Smooth muscle cell (in vitro differentiated cells): ENCODE results near the gene RBM18. TPM values are rescaled to one million over a fixed set of nuclear protein-coding genes. Genes with fewer than 3 reads are reported as not detected.

Experiments
- DNase-seq: peaks from one replicate; lab custom pipeline; 2025; ENCODE audit not compliant: unreplicated experiment; lab: John Stamatoyannopoulos, UW
- H2AFZ ChIP-seq: fragments of 200-600 bp; sonication (generic); 2 replicates; pipeline ENCODE4 v1.6.0; 2016; ENCODE audit warnings: antibody characterized with exemption, low read depth, mild to moderate bottlenecking
- H3F3A ChIP-seq: fragments of 200-600 bp; sonication (generic); 2 replicates; pipeline ENCODE4 v1.6.0; 2017; ENCODE audit warnings: antibody characterized with exemption, low read depth
- H3K27ac ChIP-seq: fragments of 200-600 bp; sonication (generic); 2 replicates; pipeline ENCODE4 v1.5.1; 2016; ENCODE audit warnings: low read depth, mild to moderate bottlenecking
- H3K27me3 ChIP-seq: fragments of 200-600 bp; sonication (generic); 2 replicates; pipeline ENCODE4 v1.6.1; 2016; ENCODE audit warnings: low read depth, mild to moderate bottlenecking
- H3K36me3 ChIP-seq: fragments of 200-600 bp; sonication (generic); 2 replicates; pipeline ENCODE4 v1.5.1; 2016; ENCODE audit warnings: low read depth
- H3K4me1 ChIP-seq: fragments of 200-600 bp; sonication (generic); 2 replicates; pipeline ENCODE4 v1.5.1; 2016; ENCODE audit warnings: low read depth
- H3K4me2 ChIP-seq: fragments of 200-600 bp; sonication (generic); 2 replicates; pipeline ENCODE4 v1.6.0; 2016; ENCODE audit warnings: mild to moderate bottlenecking
- H3K4me3 ChIP-seq: fragments of 200-600 bp; sonication (generic); 2 replicates; pipeline ENCODE4 v1.5.1; 2016; ENCODE audit warnings: mild to moderate bottlenecking
- H3K79me2 ChIP-seq: fragments of 200-600 bp; sonication (generic); 2 replicates; pipeline ENCODE4 v1.6.0; 2016; ENCODE audit warnings: low read depth, mild to moderate bottlenecking
- H3K9ac ChIP-seq: fragments of 200-600 bp; sonication (generic); 2 replicates; pipeline ENCODE4 v1.6.0; 2016; ENCODE audit warnings: low read depth
- H3K9me3 ChIP-seq: fragments of 200-600 bp; sonication (generic); replicated peaks from 2 replicates; pipeline ENCODE4 v1.5.1; 2016; ENCODE audit warnings: low read depth
- H4K20me1 ChIP-seq: fragments of 200-600 bp; sonication (generic); 2 replicates; pipeline ENCODE4 v1.6.0; 2016; ENCODE audit warnings: low read depth
- WGBS: methylation state at CpG from one replicate; pipeline ENCODE4 v1.1.7; 2016; ENCODE audit warnings: low lambda C conversion rate; 5-methylcytosine and 5-hydroxymethylcytosine counted together
- polyA plus RNA-seq: library from polyadenylated mRNA; unstranded; fragments of >200 nt; fragmentation: Nextera tagmentation; extraction: Ambion mirVana; gene quantifications from 2 replicates; pipeline ENCODE4 v1.2.1, GENCODE V29; 2016
- total RNA-seq: library from RNA; depleted of rRNA; stranded (reverse); fragments of >200 nt; gene quantifications from 2 replicates; pipeline ENCODE4 v1.2.3, GENCODE V29; 2014
- TF ChIP-seq, protein P1 (sequence below): fragments of 200-600 bp; sonication (generic); IDR thresholded peaks from 2 replicates; pipeline ENCODE4 v1.5.1; 2017; ENCODE audit warnings: borderline replicate concordance, mild to moderate bottlenecking, antibody characterized with exemption; ENCODE audit not compliant: insufficient read depth, poor library complexity, severe bottlenecking

RBM18 gene
- total and polyA plus RNA-seq, 2 experiments from 2014 or later, result 15.3 to 29.6 TPM

- no peak overlapping the region for H3K27ac ChIP-seq
- WGBS, result 95% methylated on average over 6 of the region's 6 CpGs
- no peaks in the 10 kb centered on the region for H3K9me3 ChIP-seq
- peaks cover 15% of the 10 kb centered on the region for H3K4me1 ChIP-seq
- peaks cover 11% of the 10 kb centered on the region for H3K36me3 ChIP-seq
- TF ChIP-seq, protein P1, sequence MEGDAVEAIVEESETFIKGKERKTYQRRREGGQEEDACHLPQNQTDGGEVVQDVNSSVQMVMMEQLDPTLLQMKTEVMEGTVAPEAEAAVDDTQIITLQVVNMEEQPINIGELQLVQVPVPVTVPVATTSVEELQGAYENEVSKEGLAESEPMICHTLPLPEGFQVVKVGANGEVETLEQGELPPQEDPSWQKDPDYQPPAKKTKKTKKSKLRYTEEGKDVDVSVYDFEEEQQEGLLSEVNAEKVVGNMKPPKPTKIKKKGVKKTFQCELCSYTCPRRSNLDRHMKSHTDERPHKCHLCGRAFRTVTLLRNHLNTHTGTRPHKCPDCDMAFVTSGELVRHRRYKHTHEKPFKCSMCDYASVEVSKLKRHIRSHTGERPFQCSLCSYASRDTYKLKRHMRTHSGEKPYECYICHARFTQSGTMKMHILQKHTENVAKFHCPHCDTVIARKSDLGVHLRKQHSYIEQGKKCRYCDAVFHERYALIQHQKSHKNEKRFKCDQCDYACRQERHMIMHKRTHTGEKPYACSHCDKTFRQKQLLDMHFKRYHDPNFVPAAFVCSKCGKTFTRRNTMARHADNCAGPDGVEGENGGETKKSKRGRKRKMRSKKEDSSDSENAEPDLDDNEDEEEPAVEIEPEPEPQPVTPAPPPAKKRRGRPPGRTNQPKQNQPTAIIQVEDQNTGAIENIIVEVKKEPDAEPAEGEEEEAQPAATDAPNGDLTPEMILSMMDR, result no peak
- no peak overlapping the region for H3K4me2 ChIP-seq
- H3F3A ChIP-seq, result no peaks in the 10 kb centered on the region
- H4K20me1 ChIP-seq, result no peaks in the 10 kb centered on the region
- DNase-seq, result no peak
- H2AFZ ChIP-seq, result no peak overlapping the region
- H3K4me3 ChIP-seq, result no peak overlapping the region
- no peaks in the 10 kb centered on the region for H3K27me3 ChIP-seq
- no peak overlapping the region for H3K9ac ChIP-seq
- peaks cover 41% of the 10 kb centered on the region for H3K79me2 ChIP-seq
These were observed 3.6 kb upstream of the RBM18 start for GRCh38 chr9:122268041-122268814.

GRCh38 chr9:122265149-122265915 lies 692 bp upstream of the RBM18 start:
- DNase-seq, result no peak
- TF ChIP-seq, protein P1, result no peak
- peaks cover 38% of the 10 kb centered on the region for H3K79me2 ChIP-seq
- H3K9me3 ChIP-seq, result no peaks in the 10 kb centered on the region
- peaks cover 17% of the 10 kb centered on the region for H3K4me1 ChIP-seq
- H4K20me1 ChIP-seq, result no peaks in the 10 kb centered on the region
- H3K36me3 ChIP-seq, result no peaks in the 10 kb centered on the region
- H3K4me3 ChIP-seq, result peak overlapping the region; percentile 85
- peak overlapping the region; percentile 97 for H3K4me2 ChIP-seq
- H3K27me3 ChIP-seq, result no peaks in the 10 kb centered on the region
- peak overlapping the region; percentile 80 for H2AFZ ChIP-seq
- 21% methylated on average over 17 of the region's 17 CpGs for WGBS
- H3K27ac ChIP-seq, result peak overlapping the region; percentile 98
- peak overlapping the region; percentile 98 for H3K9ac ChIP-seq
- H3F3A ChIP-seq, result no peaks in the 10 kb centered on the region

DNA sequence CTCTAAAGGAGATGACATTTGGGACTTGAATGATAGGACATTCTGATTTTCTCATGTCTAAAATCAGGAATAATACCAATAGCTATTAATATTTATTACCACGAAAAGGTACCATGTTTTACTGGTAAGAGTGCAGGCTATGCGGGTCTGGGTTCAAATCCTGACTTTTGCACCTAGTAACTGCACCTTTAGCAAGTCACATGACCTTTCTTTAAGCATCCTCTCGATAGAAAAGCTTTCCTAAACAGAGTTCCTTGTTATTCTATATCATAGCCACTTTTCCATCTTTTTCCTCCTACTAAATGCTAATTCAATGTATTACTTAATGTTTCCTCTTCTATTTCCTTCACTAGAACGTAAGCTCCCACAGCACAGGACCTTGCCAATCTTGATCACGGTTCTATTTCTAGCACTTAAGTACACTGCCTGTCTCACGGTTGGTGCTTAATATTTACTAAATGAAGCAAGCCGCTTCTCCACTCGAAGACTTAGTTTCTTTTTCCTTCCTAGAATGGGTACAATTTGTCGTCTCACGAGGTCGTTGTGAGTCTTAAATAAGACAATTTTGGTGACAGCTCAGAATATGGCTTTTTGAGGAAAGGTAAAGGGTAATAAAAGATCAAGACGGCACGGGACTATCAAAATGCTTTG lies 816 bp downstream of the RBM18 start:
- Histone ChIP-seq H3K36me3 (no peaks in the 10 kb centered on the region), H3K9ac (peak overlapping the region; percentile 98), H3K9me3 (no peaks in the 10 kb centered on the region), H3K4me2 (peak overlapping the region; percentile 97), H4K20me1 (no peaks in the 10 kb centered on the region), H3K79me2 (peaks cover 38% of the 10 kb centered on the region), H2AFZ (peak overlapping the region; percentile 80), H3F3A (no peaks in the 10 kb centered on the region), H3K4me3 (peak overlapping the region; percentile 85), H3K27ac (peak overlapping the region; percentile 98), H3K4me1 (peaks cover 17% of the 10 kb centered on the region), H3K27me3 (no peaks in the 10 kb centered on the region)
- TF ChIP-seq, protein P1, result no peak
- 31% methylated on average over 13 of the region's 13 CpGs for WGBS
- no peak for DNase-seq
